HG03280 (cell line): Measurements from ENCODE around the gene MCM9.

Source experiments
- ATAC-seq: cut with Tn5 transposase; IDR thresholded peaks from one replicate; pipeline ENCODE4 v1.9.1; 2021; ENCODE audit warnings: mild to moderate bottlenecking, moderate library complexity; ENCODE audit not compliant: unreplicated experiment

The MCM9 gene

GRCh38 chr6:118933855-118934460 is 1.0 kb downstream of the MCM9 start:
- ATAC-seq: peak; percentile 0

GRCh38 chr6:118932421-118932820 is 2.5 kb downstream of the MCM9 start:
- no peak for ATAC-seq

DNA sequence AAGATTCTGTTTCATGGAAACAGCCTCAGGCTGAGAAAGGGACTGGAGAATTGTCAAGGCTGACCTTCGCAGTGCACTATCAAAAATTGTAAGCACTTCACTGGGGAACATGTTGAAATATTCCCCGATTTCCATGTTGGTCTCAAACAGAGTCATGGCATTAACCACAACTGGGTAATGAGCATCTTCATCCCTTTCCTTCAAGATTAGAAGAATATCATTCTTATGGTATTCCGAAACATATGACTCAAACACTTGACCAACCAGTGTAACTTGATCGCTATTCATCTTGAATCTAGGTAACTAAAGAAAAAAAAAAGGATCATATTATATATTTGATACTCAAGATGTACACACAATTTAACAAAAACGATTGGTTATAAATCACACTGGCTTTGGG is 3.5 kb downstream of the MCM9 start:
- ATAC-seq: no peak

GRCh38 chr6:118930680-118931079 is 4.3 kb downstream of the MCM9 start:
- no peak for ATAC-seq

DNA sequence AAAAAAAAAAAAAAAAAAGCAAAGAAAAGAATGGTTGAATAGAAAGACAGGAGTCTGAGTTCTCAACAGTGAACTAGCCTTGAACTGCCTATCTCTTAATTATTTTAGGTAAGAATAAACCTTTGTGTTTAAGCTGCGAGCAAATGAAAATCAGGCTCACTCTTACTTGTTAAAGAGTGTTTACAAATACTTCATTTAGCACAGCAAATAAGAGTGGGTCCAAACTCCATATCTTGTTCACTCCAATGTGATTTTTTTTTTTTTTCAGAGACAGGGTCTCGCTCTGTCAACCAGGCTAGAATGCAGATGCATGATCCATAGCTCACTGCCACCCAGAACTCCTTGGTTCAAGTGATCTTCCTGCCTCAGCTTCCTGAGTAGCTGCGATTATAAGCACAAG is 11.9 kb downstream of the MCM9 start:
- ATAC-seq: no peak

GRCh38 chr6:118921084-118921483 is 13.9 kb downstream of the MCM9 start:
- ATAC-seq: no peak

- ATAC-seq: no peak
These were observed 16.6 kb downstream of the MCM9 start for GRCh38 chr6:118918329-118918725.

- no peak for ATAC-seq
These were observed 17.2 kb downstream of the MCM9 start for GRCh38 chr6:118917546-118918328.

DNA sequence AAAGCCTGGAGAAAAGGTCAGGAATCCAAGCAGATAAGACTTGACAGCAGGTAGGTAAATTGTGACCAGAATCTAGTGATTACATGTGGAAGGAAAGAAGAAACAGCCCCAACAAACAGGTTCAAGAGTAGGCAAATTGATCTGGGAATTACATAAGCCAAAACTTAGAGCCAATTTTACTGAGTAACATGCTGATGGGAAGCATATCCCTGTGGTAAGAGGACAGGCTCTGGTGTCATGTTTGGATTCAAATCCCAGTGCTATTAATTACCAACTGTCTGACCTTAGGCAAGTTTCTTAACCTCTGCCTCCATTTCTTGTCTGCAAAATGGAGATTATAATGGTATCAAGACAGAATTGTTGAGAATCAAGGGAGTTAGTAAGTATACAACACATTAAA is 20.4 kb downstream of the MCM9 start:
- no peak for ATAC-seq

DNA sequence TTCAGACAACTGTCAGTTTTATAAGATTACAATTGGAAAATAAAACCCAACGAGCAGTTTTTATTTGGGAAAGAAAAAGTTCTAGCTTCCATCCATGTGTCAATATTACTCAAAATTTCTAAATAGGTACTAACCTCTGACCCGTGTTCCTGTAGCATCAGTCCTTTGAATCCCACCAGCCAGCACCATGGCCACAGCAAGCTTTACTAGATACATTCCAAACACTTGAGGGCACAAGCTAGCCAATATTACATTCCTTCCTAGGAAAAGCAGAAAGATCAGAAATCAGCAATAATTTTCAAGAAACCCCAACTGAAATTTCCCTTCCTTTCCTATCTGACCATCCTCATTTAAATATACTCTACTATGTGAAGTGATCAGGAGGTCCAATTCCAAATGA is 21.8 kb downstream of the MCM9 start:
- ATAC-seq: no peak

DNA sequence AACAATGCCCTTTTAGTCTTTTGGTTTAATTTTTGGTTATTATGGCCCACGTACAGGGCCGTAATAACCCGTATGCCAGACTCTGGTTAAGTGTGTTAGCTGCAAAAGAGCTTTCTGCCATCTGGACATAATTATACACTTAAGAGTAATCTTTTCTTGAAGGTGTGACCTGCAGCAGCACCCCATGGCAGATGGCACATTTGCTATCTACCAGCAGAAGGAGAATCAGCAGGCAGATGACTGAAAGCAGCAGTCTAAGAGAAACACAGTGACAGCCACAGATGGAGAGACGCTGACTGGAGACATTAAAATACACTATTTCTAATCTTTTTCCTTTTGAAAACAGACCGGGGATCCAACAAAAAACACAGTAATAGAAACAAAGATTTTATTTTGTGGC is 22.3 kb downstream of the MCM9 start:
- ATAC-seq: no peak

GRCh38 chr6:118908441-118908840 is 26.5 kb downstream of the MCM9 start:
- ATAC-seq: no peak

GRCh38 chr6:118905851-118906250 is 29.1 kb downstream of the MCM9 start:
- no peak for ATAC-seq

GRCh38 chr6:118905084-118905483 is 29.9 kb downstream of the MCM9 start:
- no peak for ATAC-seq

DNA sequence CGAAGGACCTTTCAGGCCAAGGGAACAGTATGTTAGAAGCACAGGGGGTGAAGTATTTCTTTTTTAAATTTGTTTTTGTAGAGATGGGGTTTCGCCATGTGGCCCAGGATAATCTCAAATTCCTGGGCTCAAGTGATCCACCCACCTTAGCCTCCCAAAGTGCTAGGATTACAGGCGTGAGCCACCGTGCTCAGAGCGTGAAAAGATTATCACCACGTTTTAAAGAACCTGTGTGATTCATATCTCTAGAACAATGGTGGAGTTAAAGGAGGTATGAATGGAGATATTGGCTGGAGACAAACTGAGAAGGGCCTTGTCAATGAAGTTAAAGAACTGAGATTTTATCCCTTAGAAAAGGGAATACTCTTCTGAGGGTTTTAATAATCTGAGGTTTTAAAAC is 31.3 kb downstream of the MCM9 start:
- ATAC-seq: no peak

DNA sequence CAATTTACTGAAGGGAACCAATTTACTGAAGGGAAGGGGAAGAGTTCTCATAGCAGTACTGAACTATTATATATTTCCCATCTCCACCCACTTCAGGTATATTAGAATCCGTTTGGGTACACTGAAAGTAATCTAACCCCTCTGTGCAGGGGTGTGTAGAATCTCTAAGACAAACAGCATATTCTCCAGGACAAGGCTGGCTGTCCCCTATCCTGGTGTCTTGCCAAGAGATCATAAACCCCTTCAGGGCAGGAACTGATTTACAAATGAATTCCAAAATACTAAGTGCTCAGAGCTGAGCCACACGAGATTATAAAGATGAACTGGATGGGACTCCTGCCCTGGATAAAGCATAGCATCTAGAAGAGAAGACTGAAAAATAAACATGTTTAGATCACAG is 31.8 kb downstream of the MCM9 start:
- ATAC-seq: no peak

GRCh38 chr6:118902726-118903125 is 32.2 kb downstream of the MCM9 start:
- no peak for ATAC-seq

GRCh38 chr6:118899948-118900347 is 35.0 kb downstream of the MCM9 start:
- ATAC-seq: no peak

GRCh38 chr6:118897386-118897785 is 37.6 kb downstream of the MCM9 start:
- no peak for ATAC-seq

DNA sequence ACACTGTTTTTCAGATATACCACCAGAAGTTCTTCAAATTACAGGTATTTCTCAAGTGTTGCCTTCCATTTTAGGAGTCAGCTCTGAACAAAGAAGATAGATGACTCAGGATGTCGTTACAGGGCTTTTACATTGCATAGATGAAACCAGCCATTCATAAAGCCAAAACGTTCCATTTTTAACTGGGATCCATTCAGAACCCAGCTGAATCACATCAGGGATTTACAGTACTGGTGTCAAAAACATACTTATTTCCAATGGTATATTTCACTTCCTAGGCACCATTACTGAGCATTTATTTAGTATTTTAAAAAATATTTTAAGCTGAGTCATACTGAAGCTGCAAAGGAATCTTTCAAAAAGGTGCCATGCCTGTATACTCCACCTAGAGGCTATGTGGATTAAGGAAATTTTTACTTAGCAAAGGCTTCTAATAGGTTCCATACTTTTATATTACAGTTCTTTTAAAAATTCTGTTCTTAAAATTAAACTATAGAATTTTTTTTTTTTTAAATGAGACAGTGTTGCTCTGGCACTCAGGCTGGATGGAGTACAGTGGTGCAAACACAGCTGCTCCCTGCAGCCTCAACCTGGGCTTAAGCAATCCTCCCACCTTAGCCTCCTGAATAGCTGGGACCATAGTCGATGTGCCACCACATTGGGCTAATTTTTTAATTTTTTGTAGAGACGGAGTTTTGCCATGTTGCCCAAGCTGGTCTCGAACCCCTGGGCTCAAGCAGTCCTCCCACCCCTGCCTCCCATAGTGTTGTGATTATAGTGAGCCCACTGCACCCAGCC is 38.4 kb downstream of the MCM9 start:
- no peak for ATAC-seq

DNA sequence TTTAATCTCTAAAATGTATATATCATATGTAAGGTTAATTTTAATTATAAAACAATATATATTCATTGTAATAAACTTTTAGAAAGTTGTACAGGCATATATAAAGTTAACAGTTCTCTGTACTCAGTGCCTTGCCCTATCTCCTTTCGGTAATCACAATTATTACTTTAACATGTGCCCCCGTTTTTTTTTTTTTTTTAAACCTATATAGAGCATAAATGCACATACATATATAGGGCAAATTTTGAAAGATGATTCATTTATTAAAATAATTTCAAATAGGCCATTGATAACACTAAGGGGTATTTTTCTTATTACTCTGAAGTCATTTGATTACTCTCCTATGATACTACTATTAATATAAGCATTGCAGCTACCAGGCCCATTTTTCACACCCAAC is 39.1 kb downstream of the MCM9 start:
- no peak for ATAC-seq

DNA sequence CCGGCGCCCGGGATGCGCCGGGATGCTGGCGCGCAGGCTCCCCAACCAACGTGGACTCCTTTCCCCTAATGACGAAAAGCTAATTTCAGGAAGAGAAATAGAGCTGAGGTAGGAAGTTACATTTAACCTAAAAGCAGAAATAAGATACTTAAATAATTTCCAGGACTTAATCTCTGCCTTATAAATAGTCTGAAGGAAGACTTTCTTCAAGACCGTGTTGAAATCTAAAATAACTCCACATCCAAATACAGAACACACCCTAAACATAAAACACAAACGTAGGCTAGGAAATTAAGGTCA is 39.7 kb downstream of the MCM9 start:
- no peak for ATAC-seq
